ENCODE measurements around the gene MATN1.

The MATN1 gene

DNA sequence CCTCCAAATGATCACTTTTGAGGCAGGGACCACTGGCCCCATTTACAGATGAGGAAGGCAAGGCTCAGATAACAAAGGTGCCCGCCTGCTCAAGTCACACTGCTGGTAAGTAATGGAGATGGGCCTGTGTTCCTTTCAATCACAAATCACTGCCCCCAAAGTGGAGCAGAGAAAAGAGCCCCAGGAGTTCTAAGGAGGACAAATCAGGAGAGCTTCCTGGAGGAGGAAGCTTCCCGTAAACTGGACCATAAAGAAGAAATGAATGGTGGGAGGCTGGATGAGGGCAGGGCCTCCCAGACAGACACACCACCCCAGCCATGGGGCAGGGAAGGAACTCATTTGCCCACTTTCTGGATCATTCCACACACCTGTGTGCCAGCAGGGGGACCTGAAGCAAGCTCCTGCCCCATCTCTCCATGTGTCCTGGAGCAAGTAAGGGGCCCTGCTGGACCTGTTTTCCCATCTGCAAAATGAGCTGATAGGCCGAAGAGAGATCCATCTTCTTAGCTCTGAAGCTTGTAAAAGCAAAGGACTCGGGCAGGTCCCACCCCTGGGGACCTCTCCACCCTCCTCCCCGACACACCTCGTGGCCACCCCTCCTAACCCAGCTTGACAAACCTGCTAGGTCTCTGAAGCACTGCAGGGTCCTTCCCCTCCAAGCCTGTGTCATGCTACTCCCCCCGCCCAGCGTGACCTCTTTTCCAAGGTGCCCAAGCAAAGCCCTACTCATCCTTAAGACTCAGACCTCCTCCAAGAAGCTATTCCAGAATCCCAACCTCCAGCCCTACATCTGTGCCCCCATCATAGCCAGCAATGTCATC lies 28.7 kb upstream of the MATN1 start:
- TF ChIP-seq, protein P1, sequence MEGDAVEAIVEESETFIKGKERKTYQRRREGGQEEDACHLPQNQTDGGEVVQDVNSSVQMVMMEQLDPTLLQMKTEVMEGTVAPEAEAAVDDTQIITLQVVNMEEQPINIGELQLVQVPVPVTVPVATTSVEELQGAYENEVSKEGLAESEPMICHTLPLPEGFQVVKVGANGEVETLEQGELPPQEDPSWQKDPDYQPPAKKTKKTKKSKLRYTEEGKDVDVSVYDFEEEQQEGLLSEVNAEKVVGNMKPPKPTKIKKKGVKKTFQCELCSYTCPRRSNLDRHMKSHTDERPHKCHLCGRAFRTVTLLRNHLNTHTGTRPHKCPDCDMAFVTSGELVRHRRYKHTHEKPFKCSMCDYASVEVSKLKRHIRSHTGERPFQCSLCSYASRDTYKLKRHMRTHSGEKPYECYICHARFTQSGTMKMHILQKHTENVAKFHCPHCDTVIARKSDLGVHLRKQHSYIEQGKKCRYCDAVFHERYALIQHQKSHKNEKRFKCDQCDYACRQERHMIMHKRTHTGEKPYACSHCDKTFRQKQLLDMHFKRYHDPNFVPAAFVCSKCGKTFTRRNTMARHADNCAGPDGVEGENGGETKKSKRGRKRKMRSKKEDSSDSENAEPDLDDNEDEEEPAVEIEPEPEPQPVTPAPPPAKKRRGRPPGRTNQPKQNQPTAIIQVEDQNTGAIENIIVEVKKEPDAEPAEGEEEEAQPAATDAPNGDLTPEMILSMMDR (IDR thresholded peaks at IDR 0.05; ENCODE audit: low read depth, low read length) = no peak
- no peak overlapping the region for H3K4me3 ChIP-seq (ENCODE audit: low read depth, low read length)

- TF ChIP-seq, protein P1 (IDR thresholded peaks at IDR 0.05; ENCODE audit: low read depth, low read length) = no peak
- H3K4me3 ChIP-seq (ENCODE audit: low read depth, low read length) = no peak overlapping the region
Measured at GRCh38 chr1:30750731-30751291, 27.4 kb upstream of the MATN1 start.

GRCh38 chr1:30749691-30750583 lies 26.6 kb upstream of the MATN1 start:
- TF ChIP-seq, protein P1 (IDR thresholded peaks at IDR 0.05; ENCODE audit: low read depth, low read length) = no peak
- H3K4me3 ChIP-seq (ENCODE audit: low read depth, low read length) = no peak overlapping the region

DNA sequence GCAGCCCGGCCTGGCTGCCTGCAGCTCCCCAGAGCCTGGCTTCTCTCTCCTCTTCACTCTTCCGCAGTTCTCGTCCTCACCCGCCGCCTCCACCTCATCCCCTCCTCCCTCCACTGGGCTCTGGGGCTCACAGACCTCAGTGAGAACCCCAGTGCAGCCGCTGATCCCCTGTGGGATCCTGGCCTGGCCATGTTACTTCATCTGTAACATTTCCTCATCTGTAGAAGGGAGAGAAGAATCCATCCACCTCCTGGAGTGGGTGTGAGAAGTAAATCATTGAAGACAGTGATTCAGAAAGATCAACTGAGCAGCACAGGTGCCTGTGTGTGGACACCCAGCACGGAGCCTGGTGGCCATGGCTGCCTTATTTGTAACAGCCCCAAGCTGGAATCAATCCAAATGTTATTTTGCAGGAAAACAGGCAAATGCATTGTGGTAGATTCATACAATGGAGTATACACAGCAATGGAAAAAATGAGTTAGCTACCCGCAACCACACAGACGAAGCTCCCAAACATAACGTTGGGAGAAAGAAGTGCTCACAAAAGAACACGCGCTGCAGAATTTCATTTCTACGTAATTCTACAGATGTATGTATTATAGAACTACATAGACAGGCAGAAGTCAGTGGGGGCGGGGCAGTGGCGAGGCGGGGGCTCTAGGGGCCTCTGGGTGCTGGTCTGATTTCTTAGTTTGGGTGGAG lies 25.5 kb upstream of the MATN1 start:
- no peak overlapping the region for H3K4me3 ChIP-seq (ENCODE audit: low read depth, low read length)
- TF ChIP-seq, protein P1 (IDR thresholded peaks at IDR 0.05; ENCODE audit: low read depth, low read length) = no peak

GRCh38 chr1:30748098-30748698 lies 24.8 kb upstream of the MATN1 start:
- TF ChIP-seq, protein P1 (IDR thresholded peaks at IDR 0.05; ENCODE audit: low read depth, low read length) = no peak
- H3K4me3 ChIP-seq (ENCODE audit: low read depth, low read length) = no peak overlapping the region

DNA sequence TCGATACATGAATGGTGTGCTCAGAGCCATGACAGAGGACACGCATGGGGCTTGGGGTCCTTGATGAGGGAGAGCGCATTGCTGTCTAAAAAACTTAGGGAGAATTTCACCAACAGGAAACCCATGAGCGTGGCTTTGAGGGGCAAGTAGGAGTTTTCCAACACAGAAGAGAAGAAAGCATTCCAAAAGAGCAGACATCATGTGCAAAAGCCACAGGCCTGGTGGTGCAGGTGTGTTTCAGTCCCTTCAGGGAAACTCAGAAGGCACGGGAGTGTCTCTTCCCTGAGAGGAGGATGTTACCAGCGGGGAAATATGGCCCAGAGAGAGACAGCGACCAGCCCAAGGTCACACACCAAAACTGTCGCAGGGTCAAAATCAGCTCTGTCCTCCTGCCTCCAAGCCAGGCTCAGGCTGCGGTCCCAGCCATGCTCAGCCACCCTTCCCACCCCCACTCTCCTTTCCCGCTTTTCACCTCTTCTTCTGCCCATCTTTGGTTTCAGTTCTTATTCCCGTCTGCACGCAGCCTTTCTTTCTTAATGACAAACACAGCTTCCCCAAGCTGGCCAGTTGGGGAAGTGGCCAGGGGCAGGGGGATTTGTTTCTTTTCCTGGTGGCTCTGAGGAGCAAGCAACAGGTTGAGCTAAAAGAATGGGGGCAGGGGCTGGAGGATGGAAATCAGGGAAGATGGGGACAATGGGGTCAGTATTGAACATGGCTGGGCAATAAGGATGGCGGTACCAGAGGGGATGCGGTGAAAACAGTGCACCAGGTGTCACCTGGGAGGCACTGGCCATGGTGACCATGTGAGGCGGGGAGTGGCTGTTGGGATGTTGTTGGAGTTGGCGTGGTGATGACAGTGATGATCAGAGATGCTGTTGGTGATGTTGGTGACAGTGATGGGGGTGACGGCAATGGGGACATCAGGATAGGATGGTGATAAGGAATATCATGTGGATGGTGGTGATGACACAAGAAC lies 23.9 kb upstream of the MATN1 start:
- TF ChIP-seq, protein P1 (IDR thresholded peaks at IDR 0.05; ENCODE audit: low read depth, low read length) = no peak

More for the DNA sequence above, 23.9 kb upstream of the MATN1 start:
- H3K4me3 ChIP-seq (ENCODE audit: low read depth, low read length) = no peak overlapping the region
